Measurements from ENCODE around the gene RIBC1.
"Not testable (repeated sequence)": the region's sequence is repeated elsewhere in the genome, so short reads cannot be mapped to it uniquely, and the experiment has no call there.

Gene RIBC1

DNA sequence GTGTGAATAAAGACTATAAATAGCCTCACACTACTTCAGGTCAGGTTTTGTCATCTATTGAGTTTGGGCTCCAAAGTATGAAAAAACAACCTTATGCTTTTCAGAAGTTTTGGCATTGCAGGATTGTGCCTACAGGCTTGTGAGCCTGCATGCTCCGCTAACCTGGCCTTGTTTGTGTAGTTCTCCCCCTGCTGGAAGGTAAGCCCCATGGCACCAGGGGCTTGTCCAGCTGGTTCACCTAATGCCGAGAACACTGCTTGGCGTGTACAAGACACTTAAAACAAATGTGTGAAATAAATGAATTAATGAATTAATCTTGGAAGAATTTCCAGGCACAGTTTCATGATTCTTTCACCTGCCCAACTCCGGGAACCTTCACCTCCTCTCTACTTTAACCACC lies 13.3 kb downstream of the RIBC1 start:
- DNase-seq (ENCODE audit: low spot score) = peak; percentile 76

DNA sequence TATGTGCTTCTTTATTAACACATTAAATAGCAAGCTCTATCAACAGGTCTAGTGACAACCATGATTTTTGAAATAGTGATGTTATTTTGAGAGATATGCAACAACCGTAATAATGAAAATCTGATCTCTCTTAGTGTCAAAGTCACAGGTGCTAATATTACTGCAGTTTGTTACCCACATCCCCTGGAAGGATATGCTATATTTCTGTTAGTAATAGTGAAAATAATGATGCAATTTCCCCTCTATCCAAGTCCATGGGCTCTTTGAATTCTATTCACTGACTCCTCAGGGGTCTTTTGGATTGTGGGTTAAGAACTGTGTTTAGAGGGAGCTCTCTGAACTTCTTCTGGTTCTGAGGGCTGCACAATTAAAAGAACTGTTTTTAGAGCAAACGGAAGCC lies 14.5 kb downstream of the RIBC1 start:
- no peak for DNase-seq (ENCODE audit: low spot score)

DNA sequence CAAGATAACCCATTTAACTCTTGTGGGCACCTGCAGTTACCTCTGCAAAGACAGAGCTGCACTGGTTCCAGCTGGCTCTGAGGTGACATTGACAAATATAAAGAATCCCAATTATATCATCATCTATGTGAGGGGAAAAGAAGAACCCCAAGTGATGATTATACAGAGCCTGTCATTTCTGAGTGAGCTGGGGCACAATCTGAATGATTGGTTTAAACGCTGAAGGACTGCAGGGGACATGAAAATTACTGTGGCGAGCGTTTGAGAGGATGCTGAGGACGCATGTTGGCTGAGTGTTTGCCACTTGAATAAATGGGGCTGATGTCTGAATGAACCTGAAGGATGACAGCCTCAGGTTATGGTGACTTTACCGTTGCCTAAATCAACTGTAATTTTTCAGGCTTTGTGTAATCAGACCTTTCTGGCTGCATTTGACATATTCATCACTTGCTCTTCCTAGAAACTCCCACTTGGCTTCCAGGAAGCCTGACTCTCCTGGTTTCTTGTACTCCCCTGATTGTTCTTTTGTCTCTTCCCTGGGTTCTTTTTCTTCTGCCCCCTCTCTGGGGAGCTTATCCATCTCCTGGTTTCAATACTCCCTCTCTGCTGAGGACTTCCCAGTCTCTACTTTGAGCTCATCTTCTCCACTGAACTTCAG lies 15.6 kb downstream of the RIBC1 start:
- DNase-seq (ENCODE audit: low spot score) = no peak

DNA sequence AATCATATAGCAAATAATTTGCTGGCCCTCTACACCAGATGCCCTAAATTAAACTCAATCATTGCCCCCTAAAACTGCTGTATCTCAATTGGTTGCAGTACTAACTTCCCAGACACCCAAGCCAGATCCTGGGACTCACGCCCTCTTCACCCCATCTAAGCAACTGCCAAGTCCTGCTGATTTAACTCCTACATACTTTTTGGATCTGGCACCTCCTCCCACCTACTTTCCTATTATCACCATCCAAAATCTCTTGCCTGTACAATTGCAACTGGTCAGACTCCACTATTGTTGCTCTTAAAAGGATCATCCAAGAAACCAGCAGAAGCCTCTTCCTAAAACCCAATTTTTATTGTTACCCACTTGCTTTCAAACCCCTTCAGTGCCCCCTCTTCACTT lies 16.2 kb downstream of the RIBC1 start:
- DNase-seq (ENCODE audit: low spot score) = no peak

DNA sequence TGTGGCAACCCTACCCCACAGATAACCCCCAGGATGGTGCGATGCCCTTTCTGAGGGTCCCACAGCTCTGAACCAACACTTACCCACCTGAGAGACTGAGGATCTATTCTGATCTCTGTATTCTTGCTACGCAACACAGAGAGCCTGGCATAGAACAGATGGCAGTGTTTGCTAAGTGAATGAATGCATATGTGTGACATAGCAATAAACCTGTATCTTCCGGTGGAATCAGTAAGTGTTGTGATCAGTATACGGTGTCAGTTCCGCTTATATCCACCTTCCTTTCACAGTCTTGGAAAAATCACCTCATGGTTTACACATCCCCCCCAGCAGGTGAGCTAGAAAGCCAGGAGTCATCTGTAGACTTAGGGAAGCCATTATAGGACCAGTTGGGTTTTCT lies 17.4 kb downstream of the RIBC1 start:
- no peak for DNase-seq (ENCODE audit: low spot score)

DNA sequence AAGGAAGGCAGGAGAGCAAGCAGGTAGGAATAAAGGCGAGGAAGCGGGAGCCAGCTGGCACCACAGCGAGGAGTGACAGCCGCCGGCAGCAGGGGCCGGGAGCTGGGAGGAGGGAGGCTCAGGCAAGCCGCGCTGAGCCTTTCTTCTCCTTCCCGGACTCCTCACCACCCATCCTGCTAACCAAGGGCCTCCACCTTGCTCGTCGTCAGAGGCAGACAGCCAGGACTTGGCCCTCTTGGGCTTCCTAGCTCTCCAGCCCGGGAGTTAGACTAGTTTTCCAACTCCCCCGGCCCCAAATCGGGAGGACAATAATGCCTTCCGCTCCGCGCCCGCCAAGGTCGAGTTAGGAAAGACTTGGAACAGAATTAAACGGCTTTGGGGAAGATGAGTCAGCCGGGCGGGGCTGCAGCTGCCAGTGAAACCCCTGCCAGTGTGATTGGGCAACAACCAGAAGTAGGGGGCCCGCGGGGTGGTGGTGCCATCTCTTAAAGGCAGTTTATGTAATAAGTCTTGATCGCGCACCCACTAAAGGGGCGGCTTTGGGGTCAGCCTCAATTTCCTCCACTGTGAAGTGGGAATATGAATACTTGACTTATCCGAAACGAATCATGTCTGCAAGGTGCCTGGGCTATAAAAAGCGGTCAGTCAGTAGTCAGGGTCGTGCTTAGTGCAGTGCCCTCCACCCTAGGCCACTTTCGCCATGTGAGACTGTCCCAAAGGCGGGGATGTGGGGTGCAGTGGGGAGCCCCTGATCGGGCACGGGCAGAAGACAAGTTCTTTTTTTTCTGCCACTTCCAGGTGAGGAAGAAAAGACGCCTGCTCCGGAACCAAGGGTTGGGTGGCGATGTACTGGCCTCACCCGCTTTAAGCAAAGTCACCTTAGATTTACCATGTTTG lies 18.2 kb downstream of the RIBC1 start:
- peak; percentile 53 for DNase-seq (ENCODE audit: low spot score)

DNA sequence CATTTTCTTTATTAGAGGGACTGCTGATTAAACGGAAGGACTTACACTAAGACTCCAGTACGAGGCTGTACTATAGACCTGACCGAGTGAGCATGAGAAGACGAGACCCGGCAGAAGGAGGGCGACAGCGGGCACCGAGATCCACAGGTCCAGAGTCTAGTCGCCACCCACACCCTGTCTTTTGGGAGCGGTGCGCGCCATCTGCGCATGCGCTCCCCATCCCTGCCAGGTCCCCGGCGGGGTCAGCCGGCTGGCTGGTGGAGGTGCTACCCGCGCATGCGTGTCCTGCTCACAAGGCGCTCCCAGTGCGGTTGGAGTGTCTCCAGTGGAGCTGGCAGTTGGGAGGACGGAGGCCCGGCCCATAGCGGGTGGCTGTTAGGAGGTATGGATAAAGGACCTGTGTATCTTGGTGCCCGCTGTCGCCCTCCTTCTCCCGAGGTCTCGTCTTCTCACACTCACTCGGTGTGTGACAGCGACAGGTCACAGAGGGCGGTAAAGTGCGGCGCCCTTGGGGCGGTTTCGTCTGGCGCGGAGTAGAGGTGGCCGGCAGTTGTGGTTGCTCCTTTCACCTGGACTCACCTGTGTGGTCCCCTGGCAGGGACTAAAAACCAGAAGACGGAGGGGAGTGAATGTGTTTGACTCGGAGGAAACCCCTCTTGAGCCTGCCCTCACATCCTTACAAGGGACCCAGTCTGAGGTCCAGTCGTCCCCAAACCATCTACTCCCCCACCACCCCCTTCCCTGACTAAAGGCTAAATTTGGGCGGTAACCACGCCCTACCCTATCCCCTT lies 19.1 kb downstream of the RIBC1 start:
- DNase-seq (ENCODE audit: low spot score) = peak; percentile 89

DNA sequence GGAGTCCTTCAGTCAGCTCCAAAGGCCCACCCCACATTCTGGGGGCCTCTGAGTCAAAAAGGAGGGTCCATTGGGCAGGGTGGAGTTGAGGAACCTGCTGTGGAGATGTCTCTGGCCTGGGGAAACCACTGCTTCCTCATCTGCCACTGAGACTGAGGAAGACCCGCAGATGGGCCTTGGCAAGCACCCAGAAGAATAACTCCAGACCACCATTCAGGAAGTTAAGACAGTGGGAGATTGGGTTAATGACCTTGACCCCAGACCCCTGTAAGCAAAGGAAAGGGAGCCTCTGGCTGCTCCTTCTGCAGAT lies 19.6 kb downstream of the RIBC1 start:
- DNase-seq (ENCODE audit: low spot score) = no peak

DNA sequence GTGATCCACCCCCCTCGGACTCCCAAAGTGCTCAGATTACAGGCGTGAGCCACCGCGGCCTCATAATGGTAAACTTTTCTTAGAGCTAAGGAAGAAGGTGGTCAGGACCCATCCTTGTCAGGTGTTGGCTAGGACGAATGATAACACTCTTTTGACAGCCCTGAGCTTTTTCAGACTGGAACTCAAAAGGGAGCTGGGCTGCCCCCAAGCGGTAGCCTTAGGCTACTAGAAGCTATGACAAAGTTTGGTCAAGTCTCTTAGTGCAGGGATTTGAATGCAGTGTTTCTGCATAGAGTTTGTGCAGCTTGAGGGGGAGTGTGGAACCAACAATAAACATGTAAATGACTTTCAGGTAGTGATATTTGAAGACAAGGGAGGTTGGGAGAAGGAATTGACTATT lies 23.3 kb downstream of the RIBC1 start:
- peak; percentile 50 for DNase-seq (ENCODE audit: low spot score)

DNA sequence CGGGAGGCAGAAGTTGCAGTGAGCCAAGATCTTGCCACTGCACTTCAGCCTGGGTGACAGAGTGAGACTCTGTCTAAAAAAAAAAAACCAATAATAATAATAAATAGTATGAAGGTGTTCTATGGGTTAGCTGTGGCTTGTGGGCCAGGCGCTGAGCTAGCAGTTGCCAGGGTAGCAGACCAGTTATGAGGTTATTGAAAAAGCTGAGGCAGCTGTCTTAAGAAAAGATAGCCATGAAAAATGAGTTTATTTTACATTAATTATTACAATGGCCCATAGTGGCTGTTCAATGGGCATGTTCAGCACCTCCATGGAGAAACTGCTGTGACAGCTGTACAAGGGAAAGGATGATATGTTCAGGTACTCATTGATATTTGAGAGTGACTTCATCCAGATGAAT lies 24.8 kb downstream of the RIBC1 start:
- no peak for DNase-seq (ENCODE audit: low spot score)

DNA sequence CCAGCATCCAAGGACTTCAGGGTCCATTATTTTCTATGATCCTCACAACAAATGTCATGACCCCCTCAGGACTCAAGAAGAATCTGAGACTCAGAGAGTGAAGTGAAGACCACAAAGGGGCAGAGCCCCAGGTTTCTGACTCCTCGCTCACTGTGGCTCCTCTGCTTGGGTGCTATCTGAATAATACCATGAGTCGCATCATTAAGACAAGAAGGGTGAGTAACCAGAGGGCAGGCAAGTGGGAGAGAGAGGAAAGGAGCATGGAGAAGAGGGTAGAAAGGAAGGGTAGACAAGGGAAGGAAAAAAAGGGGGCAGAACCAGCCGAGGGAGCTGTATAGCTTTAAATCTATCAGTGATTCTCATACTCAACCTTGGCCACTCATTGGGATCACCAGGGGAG lies 27.0 kb downstream of the RIBC1 start:
- no peak for DNase-seq (ENCODE audit: low spot score)

DNA sequence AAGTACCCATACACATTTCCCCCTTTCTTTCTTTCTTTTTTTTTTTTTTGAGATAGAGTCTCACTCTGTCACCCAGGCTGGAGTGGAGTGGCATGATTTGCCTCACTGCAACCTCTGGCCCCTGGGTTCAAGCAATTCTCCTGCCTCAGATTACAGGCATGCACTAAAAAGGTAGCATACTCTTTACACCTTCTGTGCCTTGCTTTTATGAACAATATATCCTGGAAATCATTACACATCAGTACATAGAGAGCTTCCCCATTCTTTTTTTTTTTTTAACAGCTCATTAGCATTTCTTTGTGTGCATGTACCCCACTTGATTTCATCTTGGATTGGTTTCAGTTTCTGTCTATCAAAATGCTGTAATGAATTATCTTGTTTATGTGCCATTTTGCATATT lies 30.1 kb downstream of the RIBC1 start:
- no peak for DNase-seq (ENCODE audit: low spot score)

DNA sequence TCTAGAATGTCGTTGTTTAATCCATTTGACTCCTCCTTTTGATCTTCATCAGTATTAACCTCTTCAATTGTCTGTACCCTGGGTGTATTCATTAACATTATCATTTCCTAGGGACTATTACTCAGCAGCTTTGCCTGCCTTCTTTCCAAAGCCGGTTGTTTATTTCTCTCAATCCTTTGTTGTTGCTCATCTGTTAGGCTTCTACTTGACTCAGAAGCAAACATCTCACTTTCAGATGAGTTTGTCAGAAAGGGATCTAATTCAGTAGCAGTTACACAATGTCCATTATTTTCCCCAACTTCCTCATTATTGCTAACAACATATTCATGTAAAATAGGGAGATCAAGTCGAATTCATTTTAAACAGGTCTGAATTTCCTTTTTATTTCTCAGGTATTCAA lies 33.6 kb downstream of the RIBC1 start:
- no peak for DNase-seq (ENCODE audit: low spot score)

DNA sequence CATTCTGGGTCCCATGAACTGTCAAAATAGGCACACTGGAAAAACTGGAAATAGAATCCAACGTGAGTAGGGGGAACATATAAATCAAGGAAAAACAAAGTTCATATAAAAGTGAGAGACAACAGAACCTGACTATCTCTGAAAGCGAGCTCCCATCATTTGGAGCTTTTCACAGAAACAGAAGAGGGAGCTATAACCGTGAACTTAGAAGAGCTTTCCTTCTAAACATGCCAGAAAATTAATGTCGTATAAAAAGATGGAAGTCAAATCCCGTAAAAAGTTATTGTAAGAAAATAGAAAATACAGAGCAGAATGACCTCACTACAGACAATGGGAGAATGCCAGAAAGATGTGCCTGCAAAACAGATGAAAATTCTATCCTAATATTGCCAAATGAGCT lies 35.4 kb downstream of the RIBC1 start:
- DNase-seq (ENCODE audit: low spot score) = no peak

DNA sequence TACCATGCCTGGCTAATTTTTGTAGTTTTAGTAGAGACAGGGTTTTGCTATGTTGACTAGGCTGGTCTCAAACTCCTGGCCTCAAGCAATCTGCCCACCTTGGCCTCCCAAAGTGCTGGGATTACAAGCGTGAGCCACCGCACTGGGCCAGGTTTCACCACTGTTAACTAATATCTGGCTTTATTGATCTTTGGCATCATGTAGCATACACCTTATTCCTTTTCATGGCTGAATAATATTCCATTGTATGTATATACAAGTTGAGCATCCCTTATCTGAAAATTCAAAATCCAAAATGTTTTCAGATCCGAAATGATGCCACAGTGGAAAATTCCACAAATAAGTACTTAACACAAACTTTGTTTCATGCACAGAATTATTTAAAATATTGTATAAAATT lies 46.0 kb downstream of the RIBC1 start:
- DNase-seq (ENCODE audit: low spot score) = not testable (repeated sequence)

DNA sequence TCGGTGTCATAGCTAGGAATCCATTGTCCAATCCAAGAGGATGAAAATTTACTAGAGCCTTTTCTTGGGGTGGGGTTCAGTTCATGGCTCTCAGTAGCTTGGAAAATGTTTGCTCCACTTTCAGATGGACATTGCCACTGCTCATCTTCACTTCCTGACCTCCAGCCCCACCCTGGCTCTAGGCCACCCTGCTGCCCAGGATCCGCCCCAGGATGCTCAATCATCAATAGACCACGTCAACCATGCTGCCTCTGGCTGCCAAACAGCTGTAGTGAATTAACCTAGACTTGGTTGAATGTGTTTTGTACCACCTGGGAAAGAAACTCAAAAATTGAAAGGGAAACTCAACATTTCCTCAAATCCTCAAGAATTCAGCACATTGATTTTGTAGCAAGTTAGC lies 48.7 kb downstream of the RIBC1 start:
- no peak for DNase-seq (ENCODE audit: low spot score)

DNA sequence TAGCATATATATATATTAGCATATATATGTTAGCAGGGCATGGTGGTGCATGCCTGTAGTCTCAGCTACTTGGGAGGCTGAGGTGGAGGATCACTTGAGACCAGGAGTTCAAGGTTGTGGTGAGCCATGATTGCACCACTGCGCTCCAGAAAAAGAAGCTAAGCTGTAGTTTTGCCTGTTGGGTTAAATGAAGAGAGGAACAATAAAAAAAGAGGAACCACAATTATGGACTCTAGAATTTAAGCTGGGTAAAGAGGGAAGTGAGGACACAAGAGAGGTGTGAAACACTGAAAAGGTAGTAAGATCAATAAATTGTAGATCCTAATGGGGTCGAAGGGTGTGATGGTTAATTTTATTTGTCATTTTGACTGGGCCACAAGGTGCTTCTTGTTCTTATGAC lies 52.0 kb downstream of the RIBC1 start:
- no peak for DNase-seq (ENCODE audit: low spot score)

DNA sequence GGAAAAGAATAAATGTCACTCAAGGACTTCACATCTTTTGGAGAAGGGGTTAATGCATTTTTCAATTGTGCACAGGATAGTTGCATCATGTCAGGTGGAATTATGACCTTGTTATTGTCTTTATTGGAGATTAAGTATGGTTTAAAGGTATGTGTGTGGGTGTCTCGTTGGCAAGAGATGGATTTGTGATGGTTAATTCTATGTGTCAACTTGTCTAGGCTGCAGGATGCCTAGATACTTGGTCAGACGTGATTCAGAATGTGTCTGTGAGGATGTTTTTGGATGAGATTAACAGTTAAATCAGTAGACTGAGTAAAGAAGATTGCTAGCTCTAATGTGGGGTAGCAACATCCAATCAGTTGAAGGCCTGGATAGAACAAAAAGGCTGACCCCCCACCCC lies 53.7 kb downstream of the RIBC1 start:
- no peak for DNase-seq (ENCODE audit: low spot score)

DNA sequence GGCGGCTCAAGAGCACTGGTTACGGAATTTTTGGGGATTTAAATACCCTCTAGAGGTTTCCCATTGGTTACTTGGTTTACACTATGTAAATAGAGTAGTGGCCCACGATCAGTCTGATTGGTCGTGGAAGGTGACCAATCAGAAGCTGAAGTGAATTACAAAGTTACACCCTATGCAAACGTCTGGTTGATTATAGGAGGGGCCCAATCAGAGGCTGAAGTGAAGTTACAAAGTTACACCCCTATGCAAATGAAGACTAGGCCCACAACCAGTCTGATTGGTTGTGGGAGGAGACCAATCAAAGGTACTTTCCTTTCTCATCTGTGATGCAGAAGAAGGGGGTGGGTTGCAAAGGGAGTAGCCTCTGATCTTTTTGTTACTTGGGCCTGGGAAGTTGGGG lies 56.6 kb downstream of the RIBC1 start:
- no peak for DNase-seq (ENCODE audit: low spot score)

All from hepatic stellate cell (primary cell).